ENCODE results near the gene NTSR1. TPM values are rescaled to one million over a fixed set of nuclear protein-coding genes. Genes with fewer than 3 reads are reported as not detected.

Gene NTSR1
- total RNA-seq, 1 experiment from 2014 or later, result 15.9 TPM

GRCh38 chr20:62674370-62674769 lies 34.3 kb upstream of the NTSR1 start:
- no peaks in the 10 kb centered on the region for H3K4me1 ChIP-seq (ENCODE audit: insufficient read depth, low read length, poor library complexity, severe bottlenecking)
- intact Hi-C loops (cut with micrococcal nuclease; ENCODE audit: unreplicated experiment), result no loop called here
- H3K27ac ChIP-seq (ENCODE audit: low read depth, low read length, poor library complexity, severe bottlenecking), result no peak overlapping the region
- DNase-seq (ENCODE audit: low spot score), result no peak
- H3K9me3 ChIP-seq (ENCODE audit: low read depth, low read length, poor library complexity, severe bottlenecking), result no peaks in the 10 kb centered on the region
- ChIA-PET POLR2A (ENCODE audit: low non-redundant PET) (no interaction called here), CTCF (interaction anchor here (0.6 kb wide), 1 partner anchor 174 kb away, joined by 6 read pairs; no protein-coding TSS in a partner anchor)
- TF ChIP-seq CTCF (conservative IDR thresholded peaks at IDR 0.05; ENCODE audit: low read depth, low read length) (no peak), EZH2 (IDR thresholded peaks at IDR 0.05; ENCODE audit: borderline replicate concordance, low read depth, low read length, poor library complexity, severe bottlenecking) (no peak)
- H3K36me3 ChIP-seq (ENCODE audit: insufficient read depth, low read length, poor library complexity, severe bottlenecking), result peaks cover 24% of the 10 kb centered on the region
- BruUV-seq (replicated peaks), result no TSS peak
- no peaks in the 10 kb centered on the region for H3K27me3 ChIP-seq (replicated peaks; ENCODE audit: insufficient read depth, low read depth, low read length, poor library complexity)
- no peak overlapping the region for H3K4me3 ChIP-seq (ENCODE audit: low read depth, low read length, poor library complexity, severe bottlenecking)

- intact Hi-C loops (cut with micrococcal nuclease; ENCODE audit: unreplicated experiment), result no loop called here
- TF ChIP-seq EZH2 (IDR thresholded peaks at IDR 0.05; ENCODE audit: borderline replicate concordance, low read depth, low read length, poor library complexity, severe bottlenecking) (no peak), CTCF (conservative IDR thresholded peaks at IDR 0.05; ENCODE audit: low read depth, low read length) (no peak)
- ChIA-PET CTCF (no interaction called here), POLR2A (ENCODE audit: low non-redundant PET) (no interaction called here)
- H3K27ac ChIP-seq (ENCODE audit: low read depth, low read length, poor library complexity, severe bottlenecking), result no peak overlapping the region
- BruUV-seq (replicated peaks), result no TSS peak
- no peaks in the 10 kb centered on the region for H3K9me3 ChIP-seq (ENCODE audit: low read depth, low read length, poor library complexity, severe bottlenecking)
- no peak for DNase-seq (ENCODE audit: low spot score)
- peaks cover 15% of the 10 kb centered on the region for H3K36me3 ChIP-seq (ENCODE audit: insufficient read depth, low read length, poor library complexity, severe bottlenecking)
- no peaks in the 10 kb centered on the region for H3K4me1 ChIP-seq (ENCODE audit: insufficient read depth, low read length, poor library complexity, severe bottlenecking)
- H3K4me3 ChIP-seq (ENCODE audit: low read depth, low read length, poor library complexity, severe bottlenecking), result no peak overlapping the region
- no peaks in the 10 kb centered on the region for H3K27me3 ChIP-seq (replicated peaks; ENCODE audit: insufficient read depth, low read depth, low read length, poor library complexity)
Measured at GRCh38 chr20:62675156-62675876, 33.3 kb upstream of the NTSR1 start.

- peaks cover 15% of the 10 kb centered on the region for H3K36me3 ChIP-seq (ENCODE audit: insufficient read depth, low read length, poor library complexity, severe bottlenecking)
- no TSS peak for BruUV-seq (replicated peaks)
- intact Hi-C loops (cut with micrococcal nuclease; ENCODE audit: unreplicated experiment), result no loop called here
- no peaks in the 10 kb centered on the region for H3K9me3 ChIP-seq (ENCODE audit: low read depth, low read length, poor library complexity, severe bottlenecking)
- no peaks in the 10 kb centered on the region for H3K4me1 ChIP-seq (ENCODE audit: insufficient read depth, low read length, poor library complexity, severe bottlenecking)
- no peak for DNase-seq (ENCODE audit: low spot score)
- H3K4me3 ChIP-seq (ENCODE audit: low read depth, low read length, poor library complexity, severe bottlenecking), result no peak overlapping the region
- H3K27ac ChIP-seq (ENCODE audit: low read depth, low read length, poor library complexity, severe bottlenecking), result no peak overlapping the region
- H3K27me3 ChIP-seq (replicated peaks; ENCODE audit: insufficient read depth, low read depth, low read length, poor library complexity), result no peaks in the 10 kb centered on the region
- TF ChIP-seq EZH2 (IDR thresholded peaks at IDR 0.05; ENCODE audit: borderline replicate concordance, low read depth, low read length, poor library complexity, severe bottlenecking), result no peak
- POLR2A ChIA-PET (ENCODE audit: low non-redundant PET), result no interaction called here
- CTCF ChIA-PET, result no interaction called here
Measured at GRCh38 chr20:62675877-62676260, 32.8 kb upstream of the NTSR1 start.

GRCh38 chr20:62676976-62677375 lies 31.7 kb upstream of the NTSR1 start:
- CTCF ChIA-PET, result no interaction called here
- Histone ChIP-seq H3K36me3 (ENCODE audit: insufficient read depth, low read length, poor library complexity, severe bottlenecking) (peaks cover 5% of the 10 kb centered on the region), H3K4me3 (ENCODE audit: low read depth, low read length, poor library complexity, severe bottlenecking) (no peak overlapping the region), H3K27me3 (replicated peaks; ENCODE audit: insufficient read depth, low read depth, low read length, poor library complexity) (no peaks in the 10 kb centered on the region), H3K27ac (ENCODE audit: low read depth, low read length, poor library complexity, severe bottlenecking) (no peak overlapping the region), H3K9me3 (ENCODE audit: low read depth, low read length, poor library complexity, severe bottlenecking) (no peaks in the 10 kb centered on the region), H3K4me1 (ENCODE audit: insufficient read depth, low read length, poor library complexity, severe bottlenecking) (no peaks in the 10 kb centered on the region)
- POLR2A ChIA-PET (ENCODE audit: low non-redundant PET), result no interaction called here
- intact Hi-C loops (cut with micrococcal nuclease; ENCODE audit: unreplicated experiment), result no loop called here
- no TSS peak for BruUV-seq (replicated peaks)
- TF ChIP-seq CTCF (conservative IDR thresholded peaks at IDR 0.05; ENCODE audit: low read depth, low read length), result no peak
- TF ChIP-seq EZH2 (IDR thresholded peaks at IDR 0.05; ENCODE audit: borderline replicate concordance, low read depth, low read length, poor library complexity, severe bottlenecking), result no peak
- no peak for DNase-seq (ENCODE audit: low spot score)
